Measurements from ENCODE around the gene ARHGEF6. TPM values are rescaled to one million over a fixed set of nuclear protein-coding genes. Genes with fewer than 3 reads are reported as not detected.

Gene ARHGEF6
- total and polyA plus RNA-seq, 8 donors, result 11.9 to 21.6 (median 19.2) TPM

GRCh38 chrX:136662104-136662503 lies 118.6 kb downstream of the ARHGEF6 start:
- Histone ChIP-seq H3K4me1 (no peaks in the 10 kb centered on the region), H3K36me3 (no peaks in the 10 kb centered on the region), H3K4me3 (no peak overlapping the region), H3K9me3 (no peaks in the 10 kb centered on the region), H3K27ac (no peak overlapping the region), H3K27me3 (no peaks in the 10 kb centered on the region)
- no peak for ATAC-seq
- no peak for DNase-seq
- intact Hi-C loops (cut with DNase I), result no loop called here
- TF ChIP-seq, protein P1, sequence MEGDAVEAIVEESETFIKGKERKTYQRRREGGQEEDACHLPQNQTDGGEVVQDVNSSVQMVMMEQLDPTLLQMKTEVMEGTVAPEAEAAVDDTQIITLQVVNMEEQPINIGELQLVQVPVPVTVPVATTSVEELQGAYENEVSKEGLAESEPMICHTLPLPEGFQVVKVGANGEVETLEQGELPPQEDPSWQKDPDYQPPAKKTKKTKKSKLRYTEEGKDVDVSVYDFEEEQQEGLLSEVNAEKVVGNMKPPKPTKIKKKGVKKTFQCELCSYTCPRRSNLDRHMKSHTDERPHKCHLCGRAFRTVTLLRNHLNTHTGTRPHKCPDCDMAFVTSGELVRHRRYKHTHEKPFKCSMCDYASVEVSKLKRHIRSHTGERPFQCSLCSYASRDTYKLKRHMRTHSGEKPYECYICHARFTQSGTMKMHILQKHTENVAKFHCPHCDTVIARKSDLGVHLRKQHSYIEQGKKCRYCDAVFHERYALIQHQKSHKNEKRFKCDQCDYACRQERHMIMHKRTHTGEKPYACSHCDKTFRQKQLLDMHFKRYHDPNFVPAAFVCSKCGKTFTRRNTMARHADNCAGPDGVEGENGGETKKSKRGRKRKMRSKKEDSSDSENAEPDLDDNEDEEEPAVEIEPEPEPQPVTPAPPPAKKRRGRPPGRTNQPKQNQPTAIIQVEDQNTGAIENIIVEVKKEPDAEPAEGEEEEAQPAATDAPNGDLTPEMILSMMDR (IDR thresholded peaks at IDR 0.05), result no peak

DNA sequence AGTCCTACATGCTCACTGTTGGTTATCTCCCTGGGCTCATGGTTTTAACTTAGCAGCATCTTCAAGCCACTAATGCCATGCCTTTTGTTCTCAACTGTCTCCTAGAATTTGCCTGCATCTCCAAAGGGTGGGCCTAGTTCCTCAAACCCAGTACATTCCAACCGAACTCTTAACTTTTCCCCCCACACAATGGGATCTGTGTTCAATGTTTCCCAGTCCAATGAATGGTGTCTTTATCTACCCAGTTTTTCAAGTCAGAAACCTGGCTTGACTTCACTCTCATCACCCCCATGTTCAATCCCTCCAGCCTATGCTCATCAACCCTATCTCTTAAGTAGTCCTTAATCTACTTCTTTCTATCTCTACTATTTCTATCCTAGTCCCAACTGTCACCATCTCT lies 119.8 kb downstream of the ARHGEF6 start:
- no peaks in the 10 kb centered on the region for H3K9me3 ChIP-seq
- intact Hi-C loops (cut with DNase I), result no loop called here
- DNase-seq, result no peak
- H3K36me3 ChIP-seq, result no peaks in the 10 kb centered on the region
- no peaks in the 10 kb centered on the region for H3K27me3 ChIP-seq
- no peak overlapping the region for H3K4me3 ChIP-seq
- no peaks in the 10 kb centered on the region for H3K4me1 ChIP-seq
- ATAC-seq, result no peak
- TF ChIP-seq, protein P1 (IDR thresholded peaks at IDR 0.05), result no peak
- H3K27ac ChIP-seq, result no peak overlapping the region

- no peak overlapping the region for H3K27ac ChIP-seq
- DNase-seq, result no peak
- no peaks in the 10 kb centered on the region for H3K9me3 ChIP-seq
- no peak for ATAC-seq
- no peaks in the 10 kb centered on the region for H3K4me1 ChIP-seq
- no peaks in the 10 kb centered on the region for H3K27me3 ChIP-seq
- intact Hi-C loops (cut with DNase I), result no loop called here
- TF ChIP-seq, protein P1 (IDR thresholded peaks at IDR 0.05), result no peak
- no peaks in the 10 kb centered on the region for H3K36me3 ChIP-seq
- no peak overlapping the region for H3K4me3 ChIP-seq
These were observed 121.6 kb downstream of the ARHGEF6 start for GRCh38 chrX:136659174-136659573.

DNA sequence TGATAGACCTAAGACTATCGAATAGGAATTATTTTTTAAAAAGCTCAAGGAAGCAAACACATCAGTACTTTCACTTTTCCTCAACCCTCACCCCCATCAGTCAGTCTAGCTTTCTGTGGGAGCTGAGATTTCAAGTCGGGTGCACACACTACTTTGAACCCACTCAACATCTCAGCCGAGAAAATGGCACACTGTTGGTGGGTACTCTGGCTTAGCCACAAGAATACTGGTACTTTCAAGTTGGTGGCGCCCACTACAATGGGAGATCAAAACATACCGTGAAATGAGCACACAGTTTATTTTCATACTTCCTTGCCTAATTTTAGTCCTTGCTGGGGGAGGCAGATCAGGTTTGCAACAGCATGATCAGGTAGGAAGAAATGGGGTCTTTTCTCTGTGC lies 122.6 kb downstream of the ARHGEF6 start:
- no peak for ATAC-seq
- H3K4me3 ChIP-seq, result no peak overlapping the region
- H3K4me1 ChIP-seq, result no peaks in the 10 kb centered on the region
- H3K9me3 ChIP-seq, result no peaks in the 10 kb centered on the region
- no peaks in the 10 kb centered on the region for H3K27me3 ChIP-seq
- no peaks in the 10 kb centered on the region for H3K36me3 ChIP-seq
- intact Hi-C loops (cut with DNase I), result no loop called here
- H3K27ac ChIP-seq, result no peak overlapping the region
- DNase-seq, result no peak
- TF ChIP-seq, protein P1 (IDR thresholded peaks at IDR 0.05), result no peak

DNA sequence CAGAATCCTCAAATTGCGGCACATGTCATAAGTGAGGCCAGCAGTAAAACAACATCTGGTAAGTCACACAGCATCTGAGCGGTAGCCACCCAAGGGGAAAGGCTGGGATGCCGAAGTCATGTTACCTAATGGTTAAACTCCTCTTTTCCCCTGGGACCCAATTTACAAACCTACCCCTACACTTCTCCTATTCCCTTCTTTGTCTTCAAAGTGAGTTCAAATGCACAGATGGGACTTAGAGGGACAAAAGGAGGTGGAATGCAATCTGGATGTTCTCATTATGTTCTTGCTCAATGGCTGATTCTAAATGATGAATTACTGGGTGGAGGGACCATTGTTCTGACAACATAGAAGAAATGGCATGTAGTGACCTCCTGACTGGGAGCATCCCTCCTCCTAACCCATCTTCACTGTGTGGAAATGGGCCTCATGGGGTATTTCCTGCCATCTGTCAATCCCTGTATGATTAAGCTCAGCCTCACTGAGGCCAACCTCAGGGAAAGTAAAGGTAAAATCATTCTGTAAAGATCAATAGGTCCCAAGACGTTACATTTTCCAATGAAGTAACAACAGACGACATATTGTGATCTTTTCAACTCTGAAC lies 124.3 kb downstream of the ARHGEF6 start:
- Histone ChIP-seq H3K9me3 (no peaks in the 10 kb centered on the region), H3K4me1 (no peaks in the 10 kb centered on the region), H3K36me3 (no peaks in the 10 kb centered on the region), H3K4me3 (no peak overlapping the region), H3K27me3 (no peaks in the 10 kb centered on the region), H3K27ac (no peak overlapping the region)
- intact Hi-C loops (cut with DNase I), result no loop called here
- no peak for ATAC-seq
- DNase-seq, result no peak
- TF ChIP-seq, protein P1 (IDR thresholded peaks at IDR 0.05), result no peak

Measured in left lung (tissue), 10 donors.